GM19035 (cell line): ENCODE results near the gene FGGY.
"Not testable (repeated sequence)": the region's sequence is repeated elsewhere in the genome, so short reads cannot be mapped to it uniquely, and the experiment has no call there.

Experiments
- ATAC-seq: cut with Tn5 transposase; IDR thresholded peaks from one replicate; pipeline ENCODE4 v1.9.1; 2021; ENCODE audit not compliant: unreplicated experiment

The FGGY gene

DNA sequence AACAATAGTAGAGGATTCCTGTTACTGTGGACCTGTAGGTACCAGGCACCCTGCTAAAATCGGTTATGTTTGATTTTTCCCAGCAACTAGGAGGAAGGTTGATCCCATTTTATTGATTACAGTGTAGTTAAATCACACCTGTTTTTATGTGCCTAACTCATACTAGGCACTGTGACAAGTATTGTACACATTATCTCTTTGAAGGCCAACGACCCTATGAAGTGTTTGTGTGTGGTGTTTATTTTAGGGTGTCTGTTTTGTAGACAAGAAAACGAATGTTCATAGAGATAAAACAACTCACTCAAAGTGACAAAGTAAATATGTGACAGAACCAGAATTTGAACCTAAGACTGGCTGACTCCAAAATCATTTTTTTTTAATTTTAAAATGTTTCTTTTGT, 49.5 kb downstream of the FGGY start:
- ATAC-seq, result no peak

DNA sequence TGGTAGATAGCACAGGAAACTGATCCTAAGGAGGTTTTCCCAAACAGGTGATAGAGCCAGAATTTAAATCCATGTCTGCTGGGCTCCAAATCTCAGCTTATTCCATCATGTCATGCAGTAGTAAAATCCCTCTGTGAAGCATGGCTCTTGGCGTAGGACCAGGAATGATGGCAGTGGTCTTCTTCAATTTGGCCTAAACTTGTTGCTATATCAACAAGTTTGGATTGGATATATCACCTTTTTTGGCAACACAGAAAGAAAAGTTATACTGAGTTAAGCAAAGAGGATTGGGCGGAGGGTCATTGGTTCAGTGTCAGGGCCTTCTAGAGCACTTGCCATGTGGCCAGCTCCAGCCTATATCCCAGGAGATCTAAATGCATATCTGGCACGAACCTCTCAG, 52.2 kb downstream of the FGGY start:
- ATAC-seq, result no peak

DNA sequence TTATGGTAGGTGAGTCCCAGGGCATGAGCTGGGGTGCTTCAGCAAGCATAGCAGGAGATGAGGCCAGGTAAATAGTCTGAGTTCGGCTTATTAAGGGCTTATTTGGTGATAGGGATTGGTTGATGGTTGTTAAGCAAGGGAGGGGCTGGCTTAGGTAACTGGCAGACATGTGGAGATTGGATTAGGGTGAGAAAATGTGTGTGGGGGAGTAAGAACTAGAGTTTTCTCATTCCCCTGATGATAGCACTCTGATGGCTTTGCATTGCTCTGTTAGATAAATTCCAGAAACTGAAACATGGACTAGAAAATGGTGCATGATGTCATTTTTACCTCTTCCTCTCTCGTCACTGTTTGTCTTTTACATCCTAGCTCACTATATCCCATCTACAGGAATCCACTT, 53.6 kb downstream of the FGGY start:
- ATAC-seq, result no peak

DNA sequence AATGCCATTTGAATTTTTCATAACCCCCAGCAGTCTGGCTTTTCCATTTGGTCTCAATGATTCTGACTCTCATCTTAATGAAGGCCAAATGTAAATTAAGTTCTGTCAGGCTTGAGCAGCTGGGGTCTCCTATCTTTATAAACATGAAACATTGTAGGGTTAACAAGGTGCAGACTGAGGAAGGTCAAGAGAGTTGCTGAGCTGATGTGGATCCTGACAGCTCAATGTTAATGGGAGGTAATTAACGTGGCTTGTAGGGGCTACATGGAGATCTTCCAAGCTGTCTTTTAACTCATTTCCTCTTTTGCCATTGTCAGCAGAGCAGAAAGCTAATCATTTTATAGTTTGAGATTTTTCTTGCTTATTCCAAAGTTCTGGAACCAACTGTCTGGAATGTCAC, 55.2 kb downstream of the FGGY start:
- no peak for ATAC-seq

DNA sequence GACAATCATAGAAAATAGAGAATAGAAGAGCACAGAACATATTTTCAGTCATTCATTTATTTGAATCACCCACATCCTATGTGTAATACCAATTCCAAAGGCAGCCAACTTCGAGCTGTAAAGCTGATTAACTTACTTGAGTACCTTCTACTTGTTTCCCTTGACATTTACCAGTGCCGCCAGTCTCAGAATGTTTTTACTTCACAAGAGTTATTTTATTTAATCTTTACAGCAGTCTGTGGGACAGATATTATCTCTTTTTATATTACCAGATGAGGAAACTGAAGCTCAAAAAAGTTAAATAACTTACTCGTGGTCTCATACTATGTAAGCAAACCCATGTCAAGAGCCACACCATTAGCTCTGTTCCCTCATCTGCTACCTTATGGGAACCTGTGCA, 56.6 kb downstream of the FGGY start:
- no peak for ATAC-seq

DNA sequence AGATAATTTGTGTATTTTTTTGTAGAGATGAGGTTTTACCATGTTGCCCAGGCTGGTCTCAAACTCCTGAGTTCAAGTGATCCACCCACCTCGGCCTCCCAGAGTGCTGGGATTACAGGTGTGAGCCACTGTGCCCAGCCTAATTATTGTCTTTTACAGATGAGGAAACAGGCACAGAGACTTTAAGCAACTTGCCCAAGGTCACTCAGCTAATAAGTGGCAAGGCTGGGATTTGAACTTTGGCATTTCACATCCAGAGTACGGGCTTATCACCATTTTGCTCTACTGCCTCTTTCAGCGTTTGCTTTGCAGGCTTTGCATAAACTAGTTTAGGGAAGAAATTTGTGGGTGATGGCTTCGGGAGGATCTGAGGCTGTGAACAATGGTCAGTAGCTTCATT, 57.3 kb downstream of the FGGY start:
- ATAC-seq, result not testable (repeated sequence)

DNA sequence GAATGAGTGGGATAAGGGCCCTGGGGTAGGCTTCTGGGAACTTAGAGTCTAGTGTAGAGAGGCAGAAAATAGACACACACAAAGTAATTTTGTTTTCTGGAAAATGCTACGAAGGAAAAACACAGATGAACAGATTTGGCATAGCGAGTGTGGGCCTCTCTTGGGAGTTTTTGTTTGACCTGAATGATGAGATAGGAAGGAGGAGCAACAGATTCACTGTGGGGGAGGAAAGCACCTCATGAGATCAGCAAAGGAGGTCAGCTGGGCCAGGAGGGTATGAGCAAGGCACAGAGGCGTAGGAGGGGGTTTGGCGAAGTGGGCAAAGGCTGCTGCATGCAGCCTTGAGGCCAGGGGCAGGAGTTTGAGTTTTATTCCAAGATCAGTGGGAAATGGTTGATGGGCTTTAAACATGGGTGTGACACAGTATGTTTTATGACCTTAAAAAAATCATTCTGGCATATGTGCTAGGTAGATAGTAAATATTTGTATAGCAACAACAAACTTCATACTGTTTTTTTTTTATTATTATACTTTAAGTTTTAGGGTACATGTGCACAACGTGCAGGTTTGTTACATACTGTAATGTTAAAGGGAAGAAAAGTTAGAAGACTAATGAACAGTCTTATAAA, 57.9 kb downstream of the FGGY start:
- peak; percentile 61 for ATAC-seq

DNA sequence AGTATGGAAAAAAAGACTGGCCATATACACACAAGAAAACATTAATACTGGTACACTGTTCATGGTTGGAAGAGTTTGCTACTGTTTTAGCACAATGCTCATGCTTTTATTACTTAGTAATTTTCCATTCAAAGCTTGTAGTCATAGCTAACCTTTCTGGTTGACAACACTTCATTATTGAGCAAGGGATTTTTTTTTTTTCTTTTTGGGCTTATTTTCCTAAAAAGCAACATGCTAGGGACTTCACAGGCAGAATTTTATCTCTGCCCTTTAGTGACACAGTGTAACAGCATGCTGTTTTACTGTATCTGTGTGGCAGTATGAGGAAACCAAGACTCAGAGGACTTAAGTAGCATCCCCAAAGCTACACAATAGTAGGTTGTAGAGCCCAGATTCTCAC, 58.5 kb downstream of the FGGY start:
- ATAC-seq, result peak; percentile 73

DNA sequence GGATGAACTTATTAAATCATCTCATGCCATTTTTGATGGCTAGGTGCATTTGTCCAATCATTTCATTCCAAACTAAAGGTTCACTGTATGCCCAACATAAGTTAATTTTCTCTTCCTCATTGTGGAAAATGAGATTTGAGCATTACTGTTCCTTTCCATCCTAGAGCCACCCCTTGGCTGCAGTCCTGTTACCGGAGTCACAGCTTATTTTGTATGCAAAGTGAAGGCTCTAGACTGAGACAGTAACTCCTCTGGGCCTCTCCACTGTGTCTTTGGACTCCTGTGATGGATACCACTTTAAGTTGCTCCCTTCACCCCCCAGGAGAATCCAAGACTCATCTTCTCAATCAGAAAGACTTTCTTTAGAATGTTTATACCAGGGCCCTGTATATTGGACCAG, 59.7 kb downstream of the FGGY start:
- no peak for ATAC-seq

DNA sequence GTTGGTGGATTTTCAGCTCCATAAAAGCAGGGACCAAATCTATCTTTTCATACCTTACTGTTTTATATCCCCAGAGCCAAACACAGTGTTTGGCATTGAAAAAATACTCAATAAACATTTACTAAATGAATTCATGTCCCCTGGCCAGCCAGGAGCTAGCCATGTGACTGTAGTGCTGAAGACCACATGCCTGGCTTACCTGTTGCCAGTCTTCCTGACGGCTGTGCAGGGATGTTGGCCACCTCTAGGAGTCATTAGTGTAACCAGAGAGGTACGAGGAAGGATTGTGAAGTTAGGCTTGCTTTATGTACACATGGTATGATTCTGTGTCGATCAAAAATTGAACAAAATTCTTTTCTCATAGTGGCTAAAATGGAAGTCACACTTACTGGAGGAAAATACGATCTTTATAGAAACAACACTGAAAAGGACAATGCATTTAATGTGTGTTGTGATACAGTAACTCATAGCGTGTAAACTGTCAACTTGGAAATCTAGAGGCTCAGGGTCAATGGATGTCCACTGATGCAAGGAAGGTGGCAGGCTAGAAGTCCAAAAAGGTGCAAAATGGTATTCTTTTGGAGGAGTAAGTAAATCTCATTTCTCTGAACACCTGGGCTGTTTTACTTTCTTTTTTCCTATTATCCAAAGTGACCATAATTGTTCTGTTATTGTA, 60.9 kb downstream of the FGGY start:
- ATAC-seq, result no peak

DNA sequence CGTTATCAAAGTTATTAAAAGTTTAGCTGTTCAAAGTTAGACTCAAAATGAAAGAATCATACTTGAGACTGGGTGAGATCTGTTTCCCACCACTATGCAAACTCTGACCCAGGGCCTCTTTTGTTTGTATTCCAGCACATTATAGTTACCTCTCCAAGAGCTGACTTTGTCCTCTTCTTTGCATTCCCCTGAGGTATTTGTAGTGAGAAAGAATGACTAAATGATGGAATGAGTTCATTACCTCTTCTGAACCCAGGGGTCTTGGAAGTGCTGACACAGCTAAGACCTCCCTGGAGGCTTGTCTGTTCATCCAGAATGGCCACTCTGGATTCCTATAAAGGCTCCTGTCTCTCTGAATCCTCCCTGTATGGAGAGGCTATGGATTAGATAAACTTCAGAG, 62.4 kb downstream of the FGGY start:
- no peak for ATAC-seq

DNA sequence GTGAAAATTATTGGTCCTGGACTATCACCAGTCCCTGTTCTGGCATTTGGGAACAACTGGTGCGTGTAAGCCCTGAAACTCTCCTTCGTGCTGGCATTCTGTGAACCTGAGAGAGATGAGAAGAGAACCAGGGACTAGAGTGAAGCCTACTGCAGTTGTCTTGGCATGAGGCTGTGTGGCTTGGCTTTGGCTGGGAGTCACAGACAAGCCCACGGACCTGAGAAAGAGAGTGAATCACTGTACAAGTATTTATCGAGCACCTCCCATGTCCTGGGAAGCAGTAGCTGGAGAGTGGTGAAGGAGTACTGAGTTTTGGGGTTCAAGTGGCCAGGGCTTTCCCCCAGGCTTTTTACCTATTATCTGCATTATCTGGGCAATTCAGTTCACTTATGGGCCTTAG, 63.3 kb downstream of the FGGY start:
- ATAC-seq, result no peak

DNA sequence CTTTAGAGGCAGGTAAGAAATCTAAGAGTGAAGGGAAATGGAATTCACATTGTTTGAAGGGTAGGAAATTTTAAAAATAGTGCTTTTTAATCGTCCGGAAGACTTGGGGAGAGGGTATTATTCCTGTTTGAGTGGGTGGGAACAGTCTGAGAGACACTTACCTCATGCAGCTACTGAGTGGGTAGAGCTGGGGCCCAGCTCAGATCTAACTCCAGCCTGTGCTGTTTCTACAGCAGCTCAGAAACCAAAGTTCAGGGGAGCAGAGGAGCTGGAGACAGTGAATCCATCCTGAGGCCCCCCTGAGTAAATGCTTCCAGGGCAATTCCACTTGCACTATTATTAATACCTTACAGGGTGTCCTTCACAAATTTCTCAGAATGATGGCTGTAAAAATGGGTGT, 63.8 kb downstream of the FGGY start:
- ATAC-seq, result no peak

DNA sequence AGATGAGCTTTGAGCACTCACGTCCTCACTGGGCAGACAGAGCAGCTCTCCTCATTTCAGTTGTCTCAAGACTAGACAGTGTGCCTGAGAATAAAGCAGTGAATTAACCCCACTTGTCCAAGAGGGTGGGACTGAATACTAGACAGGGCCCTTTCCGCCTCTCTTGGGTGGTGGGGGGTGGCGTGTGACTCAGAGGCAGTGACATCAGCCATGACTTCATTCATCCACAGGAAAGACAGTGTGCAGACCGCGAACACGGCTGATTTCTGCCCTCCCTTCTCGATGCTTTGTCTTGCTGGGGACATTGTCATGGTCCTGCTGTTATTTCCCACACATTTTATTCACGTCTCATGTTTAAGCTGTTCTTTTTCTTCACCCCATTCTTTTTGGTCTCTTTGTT, 64.9 kb downstream of the FGGY start:
- ATAC-seq, result no peak

DNA sequence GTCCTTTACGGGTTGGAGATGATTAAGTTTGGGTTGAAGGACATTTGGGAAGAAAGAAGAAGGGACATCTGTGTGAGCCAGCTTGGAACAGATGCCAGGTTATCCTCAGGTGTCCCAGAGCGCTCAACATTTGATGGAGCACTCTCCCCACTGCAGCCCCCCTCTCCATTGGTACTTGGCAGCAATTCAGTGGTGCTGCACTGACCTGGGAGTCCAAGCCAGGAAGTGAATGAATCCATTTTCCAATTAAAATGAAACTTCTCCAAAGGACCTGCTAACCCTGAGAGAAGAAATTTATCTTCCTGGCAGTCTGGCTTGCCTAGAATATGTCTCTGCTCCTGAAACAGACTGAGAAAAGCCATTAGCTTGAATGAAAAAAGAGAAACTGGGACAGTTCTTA, 67.1 kb downstream of the FGGY start:
- ATAC-seq, result no peak

DNA sequence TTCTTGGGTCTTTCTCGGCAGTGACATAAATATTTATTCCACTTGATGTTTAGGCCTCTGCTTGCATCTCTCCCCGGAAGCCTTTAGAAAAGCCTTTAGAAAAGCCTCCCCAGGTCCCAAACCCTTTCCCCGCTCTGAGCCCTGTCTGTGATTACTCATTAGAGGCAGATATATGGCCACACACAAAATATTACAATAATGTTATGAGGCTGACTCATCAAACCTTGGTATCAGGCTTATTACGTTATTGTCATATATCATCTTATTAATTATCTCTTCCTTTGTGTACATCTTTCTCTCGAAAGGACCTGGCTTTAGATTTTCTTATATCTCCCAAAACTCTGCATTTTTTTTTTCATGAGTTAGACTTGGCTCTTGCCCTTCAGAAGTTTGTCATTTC, 69.5 kb downstream of the FGGY start:
- ATAC-seq, result no peak

DNA sequence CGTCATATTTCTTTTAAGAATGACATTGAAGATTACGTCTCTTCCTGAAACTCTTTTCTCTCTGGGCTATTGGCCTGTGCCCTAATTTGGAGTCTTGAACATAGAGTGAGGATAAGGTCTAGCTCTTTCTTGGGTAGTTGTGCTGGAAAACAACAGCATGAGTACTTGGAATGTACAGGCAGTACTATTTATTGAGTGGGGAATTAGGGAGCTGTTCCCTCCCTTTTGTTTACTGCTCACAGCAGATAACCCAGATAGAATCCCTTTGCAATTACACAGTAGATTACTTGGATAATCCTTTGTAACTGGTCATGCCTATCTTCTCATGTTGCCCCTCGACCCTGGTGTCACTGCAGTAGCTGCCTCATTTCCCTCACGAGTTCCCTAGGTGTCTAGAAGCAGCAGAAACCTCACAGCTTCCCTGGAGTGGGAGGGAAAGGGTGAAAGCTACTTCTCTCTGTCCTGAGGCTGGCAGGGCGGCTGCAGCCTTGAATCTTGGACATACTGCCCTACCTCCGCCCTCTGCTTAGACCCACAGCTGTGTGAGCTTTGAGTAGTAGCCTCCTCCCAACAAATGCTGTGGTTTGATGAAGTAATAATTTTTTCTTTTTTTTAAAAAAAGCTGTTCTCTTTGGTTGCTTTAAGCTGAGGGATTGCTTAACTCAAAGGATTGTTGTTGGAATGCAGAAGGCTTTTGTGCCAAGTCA, 70.6 kb downstream of the FGGY start:
- no peak for ATAC-seq

DNA sequence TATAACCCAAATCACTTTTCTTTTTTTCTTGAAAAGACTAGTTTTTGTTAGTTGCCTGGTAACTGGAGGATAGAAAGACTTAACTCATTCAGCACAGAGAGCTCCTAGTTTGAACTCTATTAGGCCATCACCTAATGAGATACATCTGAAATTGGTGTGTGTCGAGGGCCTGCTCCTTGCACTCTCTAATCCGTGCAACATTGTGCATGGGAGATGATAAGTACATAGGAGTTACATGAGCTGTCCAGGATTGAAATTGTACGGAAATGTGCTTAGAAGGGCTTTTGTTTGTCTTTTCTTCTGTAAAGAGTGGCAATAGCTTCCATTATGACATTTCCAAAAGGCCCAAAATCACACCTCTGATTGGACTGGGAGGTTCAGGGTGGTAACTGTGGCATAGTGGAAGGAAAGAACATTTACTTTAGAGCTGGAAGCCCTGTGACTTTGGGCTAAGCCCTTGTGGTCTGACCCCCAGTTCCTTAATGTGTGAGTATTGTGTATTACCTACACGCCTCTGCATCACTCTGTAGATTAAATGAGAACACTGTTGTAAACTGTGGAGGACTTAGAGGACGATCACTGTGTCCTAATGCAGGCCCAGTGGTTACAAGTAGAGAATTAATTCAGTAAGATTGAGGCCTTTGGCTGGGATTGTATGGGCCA, 71.2 kb downstream of the FGGY start:
- ATAC-seq, result no peak

DNA sequence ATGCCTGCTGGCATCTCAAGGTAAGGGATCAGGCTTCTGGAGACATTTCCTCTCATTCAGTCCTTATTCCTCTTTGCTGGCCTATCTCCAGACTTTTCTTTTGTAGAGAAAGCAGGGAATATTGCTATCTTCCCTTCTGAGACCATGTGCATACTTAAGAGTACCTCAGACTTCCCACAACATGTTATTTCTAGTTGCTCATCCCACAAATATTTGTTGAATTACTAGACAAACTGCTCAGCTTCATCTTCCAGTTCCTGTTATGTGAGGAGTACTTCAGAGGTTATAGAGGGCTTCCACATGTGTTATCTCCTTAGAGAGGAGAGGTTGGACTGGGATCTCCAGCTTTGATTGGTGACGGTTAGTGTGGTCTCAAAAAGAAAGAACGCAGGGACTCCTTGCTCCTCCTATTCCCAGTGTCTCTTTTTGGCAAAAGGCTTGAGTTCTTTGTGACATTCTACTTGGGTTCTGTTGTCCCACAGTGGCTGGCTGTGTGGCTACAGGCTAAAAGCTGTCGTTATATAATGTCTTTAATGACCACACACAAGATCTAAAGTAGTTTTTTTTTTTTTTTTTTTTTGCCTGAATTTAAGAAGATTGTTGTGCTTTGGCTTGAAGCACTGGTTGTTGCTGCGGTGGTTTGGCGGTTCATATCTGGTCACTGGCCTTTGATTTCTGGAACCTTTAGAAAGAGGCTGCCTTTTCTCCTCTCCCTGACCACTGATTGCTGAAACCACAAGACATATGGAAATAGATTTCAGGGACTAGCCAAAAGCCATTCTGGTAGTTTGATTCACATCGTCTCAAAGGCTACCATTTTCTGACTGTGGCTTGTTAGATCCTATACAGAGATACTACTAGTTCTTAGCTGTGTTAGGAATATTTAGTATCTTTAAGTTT, 78.7 kb downstream of the FGGY start:
- ATAC-seq, result no peak

DNA sequence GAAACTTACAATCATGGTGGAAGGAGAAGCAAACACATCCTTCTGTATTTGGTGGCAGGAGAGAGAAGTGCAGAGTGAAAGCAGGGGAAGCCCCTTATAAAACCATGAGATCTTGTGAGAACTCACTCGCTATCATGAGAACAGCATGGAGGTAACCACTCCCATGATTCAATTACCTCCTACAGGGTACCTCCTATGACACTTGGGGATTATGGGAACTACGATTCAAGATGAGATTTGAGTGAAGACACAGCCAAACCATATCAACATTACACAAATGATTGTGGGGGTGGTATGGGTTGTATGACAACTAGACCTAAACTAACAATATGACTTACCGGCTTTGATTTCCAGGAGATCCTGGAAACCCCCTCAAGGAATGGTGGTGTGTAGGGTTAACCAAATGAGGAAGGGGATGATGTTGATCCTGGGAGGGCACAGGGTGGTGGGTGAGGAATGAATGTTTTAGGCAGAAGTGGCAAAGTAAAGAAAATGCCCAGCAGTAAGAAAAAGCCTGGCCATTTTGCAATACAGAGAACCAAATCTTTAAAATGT, 80.5 kb downstream of the FGGY start:
- no peak for ATAC-seq
